ENCODE measurements around the gene BRSK1.
A peak's percentile ranks its signal among the peaks of the same experiment; 100 is the strongest.

Gene BRSK1

GRCh38 chr19:55353803-55354697 is 70.3 kb downstream of the BRSK1 start:
- DNase-seq (ENCODE audit: low read depth) = peak; percentile 33

GRCh38 chr19:55354698-55355212 is 71.0 kb downstream of the BRSK1 start, which contains the start of gene COX6B2:
COX6B2 (minus strand) TSS chr19:55354719; CDS start chr19:55354521, 198 bp downstream.
- DNase-seq (ENCODE audit: low read depth) = no peak

DNA sequence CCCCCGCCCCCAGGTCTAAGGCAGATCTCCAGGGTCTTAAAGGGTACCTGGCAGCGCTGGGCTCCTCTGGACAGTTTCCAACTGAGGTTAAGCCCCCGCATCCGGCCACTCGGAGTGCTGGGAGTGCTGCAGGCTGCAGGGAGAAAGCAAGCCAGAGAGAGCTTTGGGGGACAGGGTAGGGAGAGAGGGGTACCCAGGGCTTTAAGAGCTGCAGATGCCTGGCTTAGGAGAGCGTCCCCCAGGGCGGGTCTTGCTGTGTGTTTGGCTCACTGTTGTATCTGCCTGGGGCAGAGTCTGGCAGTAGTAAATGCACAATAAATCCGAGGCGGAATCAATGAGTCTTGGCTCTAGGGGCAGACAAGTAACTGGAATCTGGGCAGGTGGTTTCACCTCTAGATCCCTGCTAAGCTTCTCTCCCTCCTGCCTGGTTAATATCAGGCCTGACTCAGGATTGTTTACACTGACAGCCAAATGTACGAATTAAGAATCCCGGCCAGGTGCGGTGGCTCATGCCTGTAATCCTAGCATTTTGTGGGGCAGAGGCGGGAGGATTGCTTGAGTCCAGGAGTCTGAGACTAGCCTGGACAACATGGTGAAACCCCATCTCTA is 71.5 kb downstream of the BRSK1 start:
- DNase-seq (ENCODE audit: low read depth) = no peak

GRCh38 chr19:55358493-55358892 is 74.7 kb downstream of the BRSK1 start:
- no peak for DNase-seq (ENCODE audit: low read depth)

- DNase-seq (ENCODE audit: low read depth) = no peak
These were observed 75.4 kb downstream of the BRSK1 start for GRCh38 chr19:55358943-55359908.

DNA sequence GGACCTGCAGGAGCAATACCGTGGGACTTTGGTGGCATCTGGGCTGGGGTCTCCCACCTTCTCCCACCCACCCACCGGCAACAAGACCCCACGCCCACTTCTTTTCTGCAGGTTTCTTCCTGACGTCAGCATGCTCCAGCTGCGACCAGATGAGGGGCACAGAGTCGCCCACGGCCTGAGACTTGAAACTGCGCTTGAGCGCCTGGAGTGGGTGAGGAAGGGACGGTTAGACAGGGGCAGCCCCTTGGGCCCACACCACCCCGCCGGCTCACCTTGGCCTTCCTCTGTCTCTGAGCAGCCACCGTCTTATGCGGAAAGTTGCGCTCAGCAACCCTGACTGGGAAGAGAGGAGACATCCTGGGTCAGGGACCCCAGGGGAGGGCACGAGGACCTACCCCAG is 77.1 kb downstream of the BRSK1 start:
- no peak for DNase-seq (ENCODE audit: low read depth)

Measured in stimulated activated CD8-positive, alpha-beta memory T cell treated with anti-CD3 and anti-CD28 coated beads, Interleukin-12 subunit alpha, Interleukin-12 subunit beta, amount 100 ng/mL, for 1 hour (primary cell).